DOHH2 (cell line): ENCODE measurements around the gene MAPKAPK2.

Experiments used
- H3F3A ChIP-seq: fragments of 200-600 bp; sonication (generic), shearing (Covaris generic); 2 replicates; pipeline ENCODE4 v1.6.0; 2016; ENCODE audit warnings: antibody characterized with exemption, mild to moderate bottlenecking; ENCODE audit not compliant: control insufficient read depth, insufficient read depth
- H3K27ac ChIP-seq: fragments of 200-600 bp; sonication (generic); 2 replicates; pipeline ENCODE4 v1.5.1; 2014; ENCODE audit warnings: low read depth, mild to moderate bottlenecking, low read length, moderate library complexity
- H3K27me3 ChIP-seq: fragments of 200-600 bp; sonication (generic); 2 replicates; pipeline ENCODE4 v1.6.1; 2014; ENCODE audit warnings: mild to moderate bottlenecking, low read length, mixed read lengths; ENCODE audit not compliant: control insufficient read depth
- H3K36me3 ChIP-seq: fragments of 200-600 bp; sonication (generic); 2 replicates; pipeline ENCODE4 v1.6.1; 2014; ENCODE audit warnings: mild to moderate bottlenecking, low read length, moderate library complexity, mixed read lengths; ENCODE audit not compliant: control insufficient read depth
- H3K4me1 ChIP-seq: fragments of 200-600 bp; sonication (generic); 2 replicates; pipeline ENCODE4 v1.6.1; 2014; ENCODE audit warnings: mild to moderate bottlenecking, low read length, mixed read lengths; ENCODE audit not compliant: control insufficient read depth
- H3K4me2 ChIP-seq: fragments of 200-600 bp; sonication (generic); 2 replicates; pipeline ENCODE4 v1.6.0; 2014; ENCODE audit warnings: mild to moderate bottlenecking, low read length, moderate library complexity
- H3K4me3 ChIP-seq: fragments of 200-600 bp; sonication (generic); 2 replicates; pipeline ENCODE4 v1.5.1; 2014; ENCODE audit warnings: mild to moderate bottlenecking, low read length, mixed read lengths
- H3K79me2 ChIP-seq: fragments of 200-600 bp; sonication (generic); 2 replicates; pipeline ENCODE4 v1.6.1; 2014; ENCODE audit warnings: mild to moderate bottlenecking, low read length, mixed read lengths; ENCODE audit not compliant: control insufficient read depth
- H3K9me2 ChIP-seq: fragments of 200-600 bp; sonication (generic); replicated peaks from 2 replicates; pipeline ENCODE4 v1.6.1; 2014; ENCODE audit warnings: mild to moderate bottlenecking, low read length, mixed read lengths; ENCODE audit not compliant: control insufficient read depth
- H3K9me3 ChIP-seq: fragments of 200-600 bp; sonication (generic); 2 replicates; pipeline ENCODE4 v1.6.1; 2014; ENCODE audit warnings: antibody characterized with exemption, low read length, mixed read lengths; ENCODE audit not compliant: control insufficient read depth, insufficient read depth
- H4K20me1 ChIP-seq: fragments of 200-600 bp; sonication (generic); 2 replicates; pipeline ENCODE4 v1.6.0; 2014; ENCODE audit warnings: low read depth, mild to moderate bottlenecking, antibody characterized with exemption, low read length, moderate library complexity; ENCODE audit not compliant: control insufficient read depth, insufficient read depth
- EZH2phosphoT487 ChIP-seq: fragments of 200-600 bp; sonication (generic); IDR thresholded peaks from 2 replicates; pipeline ENCODE4 v1.6.1; 2017; ENCODE audit warnings: borderline replicate concordance, mild to moderate bottlenecking, antibody characterized with exemption, low read length, moderate library complexity, mixed read lengths
- TF ChIP-seq, protein P1 (sequence below): fragments of 200-600 bp; sonication (generic); IDR thresholded peaks from one replicate; pipeline ENCODE4 v1.5.1; 2014; ENCODE audit warnings: antibody characterized with exemption, mild to moderate bottlenecking, low read depth, low read length; ENCODE audit not compliant: poor library complexity, severe bottlenecking

Gene MAPKAPK2

DNA sequence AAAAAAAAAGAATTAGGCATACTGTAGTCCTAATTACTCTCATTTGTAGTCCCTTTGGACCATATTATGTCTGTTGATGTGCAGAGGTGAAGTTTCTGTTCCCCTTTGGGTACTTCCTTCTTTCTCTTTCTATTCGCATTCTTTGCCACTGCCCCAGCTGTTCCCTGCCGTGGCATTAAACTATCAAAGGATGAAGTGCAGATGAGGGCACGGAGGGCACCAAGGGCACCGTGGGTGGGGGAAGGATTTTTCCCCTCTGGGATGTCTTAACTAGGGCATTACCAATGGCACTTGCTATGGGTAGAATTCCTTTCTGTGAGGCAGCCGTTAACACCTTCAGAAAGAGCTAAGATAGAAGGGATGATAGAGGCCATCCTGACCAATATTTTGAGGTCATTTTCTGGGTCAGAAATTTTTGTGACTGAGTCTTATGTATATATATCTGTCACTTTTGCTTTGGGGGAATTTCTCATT, 4.9 kb upstream of the MAPKAPK2 start:
- Histone ChIP-seq H3K9me3 (no peaks in the 10 kb centered on the region), H3K4me3 (peak overlapping the region; percentile 60)

GRCh38 chr1:206680279-206680678, 4.4 kb upstream of the MAPKAPK2 start:
- TF ChIP-seq, protein P1, sequence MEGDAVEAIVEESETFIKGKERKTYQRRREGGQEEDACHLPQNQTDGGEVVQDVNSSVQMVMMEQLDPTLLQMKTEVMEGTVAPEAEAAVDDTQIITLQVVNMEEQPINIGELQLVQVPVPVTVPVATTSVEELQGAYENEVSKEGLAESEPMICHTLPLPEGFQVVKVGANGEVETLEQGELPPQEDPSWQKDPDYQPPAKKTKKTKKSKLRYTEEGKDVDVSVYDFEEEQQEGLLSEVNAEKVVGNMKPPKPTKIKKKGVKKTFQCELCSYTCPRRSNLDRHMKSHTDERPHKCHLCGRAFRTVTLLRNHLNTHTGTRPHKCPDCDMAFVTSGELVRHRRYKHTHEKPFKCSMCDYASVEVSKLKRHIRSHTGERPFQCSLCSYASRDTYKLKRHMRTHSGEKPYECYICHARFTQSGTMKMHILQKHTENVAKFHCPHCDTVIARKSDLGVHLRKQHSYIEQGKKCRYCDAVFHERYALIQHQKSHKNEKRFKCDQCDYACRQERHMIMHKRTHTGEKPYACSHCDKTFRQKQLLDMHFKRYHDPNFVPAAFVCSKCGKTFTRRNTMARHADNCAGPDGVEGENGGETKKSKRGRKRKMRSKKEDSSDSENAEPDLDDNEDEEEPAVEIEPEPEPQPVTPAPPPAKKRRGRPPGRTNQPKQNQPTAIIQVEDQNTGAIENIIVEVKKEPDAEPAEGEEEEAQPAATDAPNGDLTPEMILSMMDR, result no peak
- no peak for TF ChIP-seq EZH2phosphoT487
- no peaks in the 10 kb centered on the region for H3K9me3 ChIP-seq
- no peaks in the 10 kb centered on the region for H3K79me2 ChIP-seq
- H3F3A ChIP-seq, result peaks cover 26% of the 10 kb centered on the region
- peaks cover 79% of the 10 kb centered on the region for H3K4me1 ChIP-seq
- no peaks in the 10 kb centered on the region for H3K36me3 ChIP-seq
- H3K27ac ChIP-seq, result peak overlapping the region; percentile 43
- H3K4me2 ChIP-seq, result peak overlapping the region; percentile 79
- peak overlapping the region; percentile 60 for H3K4me3 ChIP-seq
- no peaks in the 10 kb centered on the region for H4K20me1 ChIP-seq
- no peaks in the 10 kb centered on the region for H3K27me3 ChIP-seq
- H3K9me2 ChIP-seq, result no peaks in the 10 kb centered on the region

More for the DNA sequence above, 4.9 kb upstream of the MAPKAPK2 start:
- Histone ChIP-seq H3K4me1 (peaks cover 79% of the 10 kb centered on the region), H3K4me2 (peak overlapping the region; percentile 79), H3K27ac (peak overlapping the region; percentile 43), H3K79me2 (no peaks in the 10 kb centered on the region), H3K9me2 (no peaks in the 10 kb centered on the region), H3K36me3 (no peaks in the 10 kb centered on the region), H3K27me3 (no peaks in the 10 kb centered on the region), H4K20me1 (no peaks in the 10 kb centered on the region), H3F3A (peaks cover 26% of the 10 kb centered on the region)
- no peak for TF ChIP-seq EZH2phosphoT487
- TF ChIP-seq, protein P1, result no peak

DNA sequence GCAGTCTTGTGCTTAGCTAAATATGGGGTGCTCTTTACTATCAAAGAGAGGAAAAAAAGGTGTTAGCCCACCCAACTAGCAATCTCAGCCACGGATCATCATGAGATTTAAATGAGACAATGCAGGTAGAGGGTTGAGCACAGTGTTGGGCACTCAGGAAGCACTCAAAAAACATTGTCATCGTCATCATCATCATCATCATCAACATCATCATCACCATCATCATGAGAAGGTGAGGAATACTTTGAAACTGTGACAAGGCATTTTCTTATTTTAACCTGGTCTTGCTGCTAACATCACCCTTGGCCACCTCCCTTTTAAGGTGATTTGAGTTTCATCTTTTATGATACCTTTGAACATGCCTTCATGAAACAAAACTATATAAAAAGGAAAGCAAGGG, 3.3 kb upstream of the MAPKAPK2 start:
- H3K9me2 ChIP-seq, result no peaks in the 10 kb centered on the region
- peak overlapping the region; percentile 47 for H3K4me3 ChIP-seq
- no peaks in the 10 kb centered on the region for H3K36me3 ChIP-seq
- H3K79me2 ChIP-seq, result peaks cover 8% of the 10 kb centered on the region
- H3K27ac ChIP-seq, result peak overlapping the region; percentile 24; the same call in 1 of the 2 replicates
- no peaks in the 10 kb centered on the region for H4K20me1 ChIP-seq
- TF ChIP-seq EZH2phosphoT487, result no peak
- TF ChIP-seq, protein P1, result no peak
- H3F3A ChIP-seq, result peaks cover 29% of the 10 kb centered on the region
- H3K9me3 ChIP-seq, result no peaks in the 10 kb centered on the region
- H3K27me3 ChIP-seq, result no peaks in the 10 kb centered on the region
- peak overlapping the region; percentile 68 for H3K4me2 ChIP-seq
- peaks cover 76% of the 10 kb centered on the region for H3K4me1 ChIP-seq
